ENCODE results near the gene SNX32. TPM values are rescaled to one million over a fixed set of nuclear protein-coding genes. Genes with fewer than 3 reads are reported as not detected.

Gene SNX32
- total and polyA plus RNA-seq, 9 of the 15 experiments (the other 6 are each of a cell fraction or from before 2014, with no cell fraction given) = 0.03 TPM; not detected in 7

DNA sequence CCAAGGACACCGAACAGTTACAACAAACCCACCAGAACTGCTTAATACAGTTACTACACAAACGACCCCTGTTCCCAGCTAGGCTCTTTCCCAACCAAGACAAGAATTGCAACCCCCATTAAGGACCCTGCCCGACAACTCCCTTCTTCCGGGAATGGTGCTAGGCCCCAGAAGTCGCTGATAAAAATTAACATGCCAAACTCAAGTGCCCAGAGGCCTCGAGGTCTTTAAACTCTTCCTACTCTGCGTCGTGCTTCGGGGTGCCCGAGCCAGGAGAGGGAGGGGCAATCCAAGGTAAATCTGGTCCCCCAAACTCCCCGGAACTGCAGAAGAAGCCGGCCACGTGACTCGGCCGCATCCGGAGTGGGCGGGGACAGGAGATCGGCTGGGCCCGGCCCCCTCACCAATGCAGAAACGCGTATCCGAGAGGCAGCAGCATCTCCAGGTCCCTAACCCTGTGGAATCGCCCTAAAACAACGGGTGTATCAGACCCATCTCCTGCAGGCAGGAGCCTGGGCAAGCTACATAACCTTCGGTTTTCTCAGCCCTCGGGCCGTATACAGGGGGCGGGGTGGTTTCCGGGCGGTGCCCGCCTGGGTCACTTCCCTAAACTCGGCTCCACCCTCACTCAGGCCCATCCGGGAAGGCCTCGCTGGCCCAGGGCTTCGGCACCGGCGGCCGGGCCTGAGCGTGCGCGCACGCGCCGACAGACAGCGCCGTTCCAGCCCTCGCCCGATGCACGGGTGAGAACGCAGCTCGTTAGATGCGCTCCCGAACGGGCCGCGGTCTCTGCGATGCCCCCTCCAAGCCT, 23.1 kb downstream of the SNX32 start (continued):
- TF ChIP-seq, protein P1, sequence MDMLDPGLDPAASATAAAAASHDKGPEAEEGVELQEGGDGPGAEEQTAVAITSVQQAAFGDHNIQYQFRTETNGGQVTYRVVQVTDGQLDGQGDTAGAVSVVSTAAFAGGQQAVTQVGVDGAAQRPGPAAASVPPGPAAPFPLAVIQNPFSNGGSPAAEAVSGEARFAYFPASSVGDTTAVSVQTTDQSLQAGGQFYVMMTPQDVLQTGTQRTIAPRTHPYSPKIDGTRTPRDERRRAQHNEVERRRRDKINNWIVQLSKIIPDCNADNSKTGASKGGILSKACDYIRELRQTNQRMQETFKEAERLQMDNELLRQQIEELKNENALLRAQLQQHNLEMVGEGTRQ (CRISPR knock-in tag; IDR thresholded peaks at IDR 0.05) = peak; percentile 95
- TF ChIP-seq, protein P2, sequence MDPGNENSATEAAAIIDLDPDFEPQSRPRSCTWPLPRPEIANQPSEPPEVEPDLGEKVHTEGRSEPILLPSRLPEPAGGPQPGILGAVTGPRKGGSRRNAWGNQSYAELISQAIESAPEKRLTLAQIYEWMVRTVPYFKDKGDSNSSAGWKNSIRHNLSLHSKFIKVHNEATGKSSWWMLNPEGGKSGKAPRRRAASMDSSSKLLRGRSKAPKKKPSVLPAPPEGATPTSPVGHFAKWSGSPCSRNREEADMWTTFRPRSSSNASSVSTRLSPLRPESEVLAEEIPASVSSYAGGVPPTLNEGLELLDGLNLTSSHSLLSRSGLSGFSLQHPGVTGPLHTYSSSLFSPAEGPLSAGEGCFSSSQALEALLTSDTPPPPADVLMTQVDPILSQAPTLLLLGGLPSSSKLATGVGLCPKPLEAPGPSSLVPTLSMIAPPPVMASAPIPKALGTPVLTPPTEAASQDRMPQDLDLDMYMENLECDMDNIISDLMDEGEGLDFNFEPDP (CRISPR knock-in tag; IDR thresholded peaks at IDR 0.05) = no peak
- no peak for TF ChIP-seq ADNP (tag; IDR thresholded peaks at IDR 0.05)
- no peak for TF ChIP-seq IFI16 (CRISPR knock-in tag; IDR thresholded peaks at IDR 0.05)
- TF ChIP-seq, protein P3, sequence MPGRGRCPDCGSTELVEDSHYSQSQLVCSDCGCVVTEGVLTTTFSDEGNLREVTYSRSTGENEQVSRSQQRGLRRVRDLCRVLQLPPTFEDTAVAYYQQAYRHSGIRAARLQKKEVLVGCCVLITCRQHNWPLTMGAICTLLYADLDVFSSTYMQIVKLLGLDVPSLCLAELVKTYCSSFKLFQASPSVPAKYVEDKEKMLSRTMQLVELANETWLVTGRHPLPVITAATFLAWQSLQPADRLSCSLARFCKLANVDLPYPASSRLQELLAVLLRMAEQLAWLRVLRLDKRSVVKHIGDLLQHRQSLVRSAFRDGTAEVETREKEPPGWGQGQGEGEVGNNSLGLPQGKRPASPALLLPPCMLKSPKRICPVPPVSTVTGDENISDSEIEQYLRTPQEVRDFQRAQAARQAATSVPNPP (IDR thresholded peaks at IDR 0.05; ENCODE audit: borderline replicate concordance, insufficient read depth, insufficient read length) = no peak
- no peak for TF ChIP-seq NFIX (CRISPR knock-in tag; IDR thresholded peaks at IDR 0.05; ENCODE audit: low read depth)
- TF ChIP-seq, protein P4, sequence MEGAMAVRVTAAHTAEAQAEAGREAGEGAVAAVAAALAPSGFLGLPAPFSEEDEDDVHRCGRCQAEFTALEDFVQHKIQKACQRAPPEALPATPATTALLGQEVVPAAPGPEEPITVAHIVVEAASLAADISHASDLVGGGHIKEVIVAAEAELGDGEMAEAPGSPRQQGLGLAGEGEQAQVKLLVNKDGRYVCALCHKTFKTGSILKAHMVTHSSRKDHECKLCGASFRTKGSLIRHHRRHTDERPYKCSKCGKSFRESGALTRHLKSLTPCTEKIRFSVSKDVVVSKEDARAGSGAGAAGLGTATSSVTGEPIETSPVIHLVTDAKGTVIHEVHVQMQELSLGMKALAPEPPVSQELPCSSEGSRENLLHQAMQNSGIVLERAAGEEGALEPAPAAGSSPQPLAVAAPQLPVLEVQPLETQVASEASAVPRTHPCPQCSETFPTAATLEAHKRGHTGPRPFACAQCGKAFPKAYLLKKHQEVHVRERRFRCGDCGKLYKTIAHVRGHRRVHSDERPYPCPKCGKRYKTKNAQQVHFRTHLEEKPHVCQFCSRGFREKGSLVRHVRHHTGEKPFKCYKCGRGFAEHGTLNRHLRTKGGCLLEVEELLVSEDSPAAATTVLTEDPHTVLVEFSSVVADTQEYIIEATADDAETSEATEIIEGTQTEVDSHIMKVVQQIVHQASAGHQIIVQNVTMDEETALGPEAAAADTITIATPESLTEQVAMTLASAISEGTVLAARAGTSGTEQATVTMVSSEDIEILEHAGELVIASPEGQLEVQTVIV (CRISPR knock-in tag; IDR thresholded peaks at IDR 0.05; ENCODE audit: borderline replicate concordance) = no peak
- 0 out of 2 replicates have a peak, but pooled peaks have one; percentile 29 for TF ChIP-seq PHB (CRISPR knock-in tag; IDR thresholded peaks at IDR 0.05)
- TF ChIP-seq GTF2A2 (tag; IDR thresholded peaks at IDR 0.05) = no peak
- TF ChIP-seq, protein P5, sequence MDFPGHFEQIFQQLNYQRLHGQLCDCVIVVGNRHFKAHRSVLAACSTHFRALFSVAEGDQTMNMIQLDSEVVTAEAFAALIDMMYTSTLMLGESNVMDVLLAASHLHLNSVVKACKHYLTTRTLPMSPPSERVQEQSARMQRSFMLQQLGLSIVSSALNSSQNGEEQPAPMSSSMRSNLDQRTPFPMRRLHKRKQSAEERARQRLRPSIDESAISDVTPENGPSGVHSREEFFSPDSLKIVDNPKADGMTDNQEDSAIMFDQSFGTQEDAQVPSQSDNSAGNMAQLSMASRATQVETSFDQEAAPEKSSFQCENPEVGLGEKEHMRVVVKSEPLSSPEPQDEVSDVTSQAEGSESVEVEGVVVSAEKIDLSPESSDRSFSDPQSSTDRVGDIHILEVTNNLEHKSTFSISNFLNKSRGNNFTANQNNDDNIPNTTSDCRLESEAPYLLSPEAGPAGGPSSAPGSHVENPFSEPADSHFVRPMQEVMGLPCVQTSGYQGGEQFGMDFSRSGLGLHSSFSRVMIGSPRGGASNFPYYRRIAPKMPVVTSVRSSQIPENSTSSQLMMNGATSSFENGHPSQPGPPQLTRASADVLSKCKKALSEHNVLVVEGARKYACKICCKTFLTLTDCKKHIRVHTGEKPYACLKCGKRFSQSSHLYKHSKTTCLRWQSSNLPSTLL (IDR thresholded peaks at IDR 0.05) = no peak
- TF ChIP-seq TAF9B (IDR thresholded peaks at IDR 0.05; ENCODE audit: partially characterized antibody) = no peak
- TF ChIP-seq PHF21A (IDR thresholded peaks at IDR 0.05; ENCODE audit: borderline replicate concordance, low read depth) = no peak
- no peak for TF ChIP-seq POLR3A (IDR thresholded peaks at IDR 0.05; ENCODE audit: borderline replicate concordance, extremely low read depth, insufficient read depth, insufficient read length)
- no peak for TF ChIP-seq SLC30A9 (CRISPR knock-in tag; IDR thresholded peaks at IDR 0.05)
- no peak for TF ChIP-seq ATF1 (CRISPR knock-in tag; IDR thresholded peaks at IDR 0.05)
- 0 out of 2 replicates have a peak, but pooled peaks have one; percentile 35 for TF ChIP-seq ATF1 (tag; IDR thresholded peaks at IDR 0.05)
- peak in 1 of 2 experiments; percentile 67; a peak in 1 of 4 replicates for TF ChIP-seq KDM4B (IDR thresholded peaks at IDR 0.05; ENCODE audit: borderline replicate concordance in 2 of 2, low read depth in 1 of 2)
